Measurements from ENCODE around the gene CBFA2T3.

CBFA2T3 gene

DNA sequence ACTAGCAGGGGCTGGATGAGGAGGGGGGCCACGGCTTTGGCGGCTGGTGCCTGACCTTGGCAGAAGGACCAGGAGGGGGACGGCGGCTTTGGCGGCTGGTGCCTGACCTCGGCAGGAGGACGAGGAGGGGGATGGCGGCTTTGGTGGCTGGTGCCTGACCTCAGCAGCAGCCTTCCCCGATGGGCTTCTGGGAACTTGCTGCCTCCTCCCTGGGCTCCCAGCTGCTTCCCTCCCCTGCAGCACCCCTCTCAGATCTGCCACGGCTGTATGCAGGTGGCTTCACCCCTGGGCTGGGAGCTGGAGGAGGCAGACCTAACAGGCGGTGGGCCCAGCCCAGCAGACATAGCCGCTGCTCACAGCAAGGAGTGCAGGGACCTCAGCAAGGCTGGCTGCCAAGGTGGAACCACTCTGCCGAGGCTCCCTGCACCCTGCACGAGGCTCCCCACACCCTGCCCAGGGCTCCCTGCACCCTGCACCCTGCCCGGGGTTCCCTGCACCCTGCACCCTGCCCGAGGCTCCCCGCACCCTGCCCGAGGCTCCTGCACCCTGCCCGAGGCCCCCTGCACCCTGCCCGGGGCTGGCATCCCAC is 38.4 kb upstream of the CBFA2T3 start:
- no peak overlapping the region for H3K4me2 ChIP-seq (ENCODE audit: insufficient read depth, low read length)
- DNase-seq = peak; percentile 17
- H3K27ac ChIP-seq (ENCODE audit: low read length) = no peak overlapping the region
- H4K20me1 ChIP-seq (ENCODE audit: insufficient read depth, low read length) = no peaks in the 10 kb centered on the region
- H3K4me3 ChIP-seq (ENCODE audit: low read depth in 1 of 2, low read length in 2 of 2) = no peak overlapping the region
- H3K36me3 ChIP-seq (ENCODE audit: insufficient read depth, low read length) = no peaks in the 10 kb centered on the region
- TF ChIP-seq CTCF (IDR thresholded peaks at IDR 0.05; ENCODE audit: borderline replicate concordance, extremely low read depth, low read length, poor library complexity, severe bottlenecking) = no peak
- TF ChIP-seq EZH2 (IDR thresholded peaks at IDR 0.05; ENCODE audit: borderline replicate concordance, low read depth, low read length, severe bottlenecking) = no peak
- H3K4me1 ChIP-seq (ENCODE audit: insufficient read depth, low read length) = no peaks in the 10 kb centered on the region
- H3K27me3 ChIP-seq (ENCODE audit: insufficient read depth, low read length, poor library complexity) = no peaks in the 10 kb centered on the region
- H3K9ac ChIP-seq (ENCODE audit: low read depth, low read length) = no peak overlapping the region
- no peaks in the 10 kb centered on the region for H3K79me2 ChIP-seq (ENCODE audit: insufficient read depth, low read length)
- peak; percentile 49; the same call in 2 of the 3 replicates for ATAC-seq (ENCODE audit: insufficient read depth, low read depth)
- no peaks in the 10 kb centered on the region for H3K9me3 ChIP-seq (ENCODE audit: insufficient read depth, low read length, severe bottlenecking)
- H2AFZ ChIP-seq (ENCODE audit: low read depth, low read length) = no peak overlapping the region

DNA sequence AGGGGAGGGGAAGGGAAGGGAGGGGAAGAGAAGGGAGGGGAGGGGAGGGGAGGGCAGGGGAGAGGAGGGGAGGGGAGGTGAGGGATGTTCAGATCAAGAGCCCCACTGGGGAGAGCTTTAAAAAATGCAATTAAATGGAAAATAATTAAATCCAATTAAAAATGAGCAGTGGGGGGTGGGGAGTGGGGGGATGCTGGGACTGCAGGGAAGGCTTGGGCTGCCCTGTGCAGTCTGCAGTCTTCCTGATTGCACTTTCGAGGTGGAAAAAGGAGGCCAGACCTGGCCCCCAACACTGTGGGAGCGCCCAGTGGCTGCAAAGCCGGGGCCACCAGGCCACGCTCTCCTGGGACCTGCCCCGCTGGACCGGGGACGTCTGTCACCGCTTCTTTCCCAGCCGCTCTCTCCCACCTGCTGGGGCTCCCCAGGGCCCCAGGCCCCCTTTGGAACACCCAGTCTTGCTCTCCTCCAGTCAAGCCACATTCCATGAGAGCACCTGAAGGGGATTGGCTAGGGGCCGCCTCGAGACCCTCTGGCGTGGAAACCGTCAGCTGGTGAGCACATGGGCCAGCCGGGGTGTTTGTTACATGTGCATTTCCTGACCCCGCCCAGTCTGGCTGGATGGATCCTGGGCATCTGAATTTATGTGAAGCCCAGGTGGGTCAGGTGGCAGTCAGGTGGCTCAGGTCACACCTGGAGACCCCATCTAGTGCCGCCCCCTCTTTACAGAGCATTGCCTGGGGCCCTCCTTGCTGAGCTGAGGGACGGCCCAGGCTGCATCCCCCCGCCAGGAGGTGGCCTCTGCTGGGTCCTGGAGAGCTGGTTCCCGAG is 37.6 kb upstream of the CBFA2T3 start:
- DNase-seq = no peak
- H3K4me3 ChIP-seq (ENCODE audit: low read depth in 1 of 2, low read length in 2 of 2) = no peak overlapping the region
- peaks cover 7% of the 10 kb centered on the region for H4K20me1 ChIP-seq (ENCODE audit: insufficient read depth, low read length)
- H3K9me3 ChIP-seq (ENCODE audit: insufficient read depth, low read length, severe bottlenecking) = no peaks in the 10 kb centered on the region
- no peak overlapping the region for H3K27ac ChIP-seq (ENCODE audit: low read length)
- no peak overlapping the region for H2AFZ ChIP-seq (ENCODE audit: low read depth, low read length)
- no peak overlapping the region for H3K9ac ChIP-seq (ENCODE audit: low read depth, low read length)
- H3K4me1 ChIP-seq (ENCODE audit: insufficient read depth, low read length) = no peaks in the 10 kb centered on the region
- no peaks in the 10 kb centered on the region for H3K36me3 ChIP-seq (ENCODE audit: insufficient read depth, low read length)
- no peak for ATAC-seq (ENCODE audit: insufficient read depth, low read depth)
- no peak overlapping the region for H3K4me2 ChIP-seq (ENCODE audit: insufficient read depth, low read length)
- H3K27me3 ChIP-seq (ENCODE audit: insufficient read depth, low read length, poor library complexity) = no peaks in the 10 kb centered on the region
- TF ChIP-seq EZH2 (IDR thresholded peaks at IDR 0.05; ENCODE audit: borderline replicate concordance, low read depth, low read length, severe bottlenecking) (no peak), CTCF (IDR thresholded peaks at IDR 0.05; ENCODE audit: borderline replicate concordance, extremely low read depth, low read length, poor library complexity, severe bottlenecking) (no peak)
- H3K79me2 ChIP-seq (ENCODE audit: insufficient read depth, low read length) = no peaks in the 10 kb centered on the region

DNA sequence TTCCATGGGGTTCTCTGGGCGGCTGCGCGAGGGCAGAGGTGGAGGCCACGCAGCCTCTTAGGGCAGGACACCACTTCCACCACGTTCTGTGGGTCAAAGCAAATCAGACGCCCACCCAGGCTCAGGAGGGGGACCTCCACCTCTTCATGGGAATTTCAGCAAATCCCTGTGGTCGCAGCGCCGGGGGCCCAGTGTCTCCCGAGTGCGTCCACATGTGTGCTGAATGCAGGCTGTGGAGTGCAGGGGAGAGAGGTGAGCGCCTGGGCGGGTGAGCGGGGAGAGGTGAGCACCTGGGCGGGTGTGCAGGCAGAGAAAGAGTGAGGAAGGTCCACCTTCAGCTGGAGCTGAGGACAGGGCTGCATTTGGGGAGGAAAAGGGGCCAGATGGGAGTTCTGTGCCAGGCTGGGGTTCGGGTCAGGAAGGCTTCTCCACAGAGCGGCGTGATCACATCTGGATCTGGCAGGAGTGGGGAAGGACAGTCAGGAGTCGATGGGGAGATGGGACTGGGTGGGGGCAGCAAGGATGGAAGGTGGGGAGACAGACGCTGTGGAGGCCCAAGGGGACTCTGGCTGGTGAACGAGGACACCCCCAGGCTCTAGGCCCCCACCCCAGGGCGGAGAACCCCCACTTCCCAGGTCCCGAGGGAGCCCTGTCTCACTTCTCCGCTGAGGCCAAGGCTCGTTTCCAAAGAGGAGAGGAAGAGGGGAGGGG is 36.8 kb upstream of the CBFA2T3 start:
- TF ChIP-seq EZH2 (IDR thresholded peaks at IDR 0.05; ENCODE audit: borderline replicate concordance, low read depth, low read length, severe bottlenecking) (no peak), CTCF (IDR thresholded peaks at IDR 0.05; ENCODE audit: borderline replicate concordance, extremely low read depth, low read length, poor library complexity, severe bottlenecking) (no peak)
- Histone ChIP-seq H3K9ac (ENCODE audit: low read depth, low read length) (no peak overlapping the region), H3K27me3 (ENCODE audit: insufficient read depth, low read length, poor library complexity) (no peaks in the 10 kb centered on the region), H3K4me2 (ENCODE audit: insufficient read depth, low read length) (no peak overlapping the region), H3K9me3 (ENCODE audit: insufficient read depth, low read length, severe bottlenecking) (no peaks in the 10 kb centered on the region), H3K36me3 (ENCODE audit: insufficient read depth, low read length) (no peaks in the 10 kb centered on the region), H3K27ac (ENCODE audit: low read length) (no peak overlapping the region), H3K79me2 (ENCODE audit: insufficient read depth, low read length) (no peaks in the 10 kb centered on the region), H3K4me3 (ENCODE audit: low read depth in 1 of 2, low read length in 2 of 2) (no peak overlapping the region), H4K20me1 (ENCODE audit: insufficient read depth, low read length) (peaks cover 8% of the 10 kb centered on the region), H3K4me1 (ENCODE audit: insufficient read depth, low read length) (no peaks in the 10 kb centered on the region), H2AFZ (ENCODE audit: low read depth, low read length) (no peak overlapping the region)
- DNase-seq (no peak), ATAC-seq (ENCODE audit: insufficient read depth, low read depth) (no peak)

Data from DND-41 (cell line).